HG03064 (cell line): ENCODE measurements around the gene BMP3.
A peak's percentile ranks its signal among the peaks of the same experiment; 100 is the strongest.
"Not testable (repeated sequence)": the region's sequence is repeated elsewhere in the genome, so short reads cannot be mapped to it uniquely, and the experiment has no call there.

Experiments
- ATAC-seq: cut with Tn5 transposase; IDR thresholded peaks from one replicate; pipeline ENCODE4 v1.9.1; 2021; ENCODE audit warnings: low read depth; ENCODE audit not compliant: unreplicated experiment

BMP3 gene

GRCh38 chr4:81030061-81030980 lies at the start of gene BMP3:
Gene BMP3, plus strand, starts transcription at chr4:81030708. Its CDS starts 577 bp downstream, at chr4:81031285.
- no peak for ATAC-seq

- ATAC-seq, result no peak
These were observed 44.5 kb upstream of the BMP3 start for GRCh38 chr4:80986011-80986410.

- no peak for ATAC-seq
These were observed 40.5 kb upstream of the BMP3 start for GRCh38 chr4:80989921-80990544.

DNA sequence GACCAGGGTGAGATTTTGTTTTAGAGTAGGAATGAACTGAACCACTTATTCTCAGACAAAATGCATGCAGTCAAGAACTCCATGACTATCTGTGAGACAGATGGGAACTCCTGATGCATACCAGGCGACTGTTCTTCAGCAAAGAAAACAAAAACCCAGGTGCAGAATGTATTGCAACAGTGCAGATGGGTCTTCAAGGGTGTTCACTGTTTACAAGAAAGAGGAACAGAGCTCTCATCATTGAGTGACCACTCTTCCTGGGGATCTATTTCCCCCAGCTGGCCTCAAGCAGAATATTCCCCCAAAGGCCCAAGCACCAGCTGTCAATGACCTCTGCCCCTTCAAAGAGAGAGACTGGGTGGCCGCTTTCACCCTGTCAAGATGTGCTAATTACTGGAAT lies 39.7 kb upstream of the BMP3 start:
- no peak for ATAC-seq

DNA sequence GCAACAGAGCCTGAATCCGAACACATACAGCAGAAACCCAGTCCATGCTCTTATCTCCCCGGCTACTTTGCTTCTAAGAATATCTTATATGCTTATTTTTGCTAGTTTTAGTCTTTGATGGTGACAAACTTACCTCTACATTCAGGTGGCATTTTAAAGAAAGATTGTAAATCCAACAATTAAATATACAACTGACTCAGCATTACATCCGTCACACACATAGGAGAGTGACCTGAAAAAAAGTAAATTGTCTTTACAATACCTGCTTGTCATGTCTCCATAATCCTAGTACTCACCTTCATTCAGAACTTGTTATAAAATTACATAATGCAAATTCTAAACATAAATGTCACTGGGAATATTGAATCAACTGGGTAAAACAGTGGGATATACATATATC lies 30.6 kb upstream of the BMP3 start:
- no peak for ATAC-seq

GRCh38 chr4:81003597-81004111 lies 26.9 kb upstream of the BMP3 start:
- ATAC-seq, result peak; percentile 97

GRCh38 chr4:81007417-81007816 lies 23.1 kb upstream of the BMP3 start:
- ATAC-seq, result no peak

DNA sequence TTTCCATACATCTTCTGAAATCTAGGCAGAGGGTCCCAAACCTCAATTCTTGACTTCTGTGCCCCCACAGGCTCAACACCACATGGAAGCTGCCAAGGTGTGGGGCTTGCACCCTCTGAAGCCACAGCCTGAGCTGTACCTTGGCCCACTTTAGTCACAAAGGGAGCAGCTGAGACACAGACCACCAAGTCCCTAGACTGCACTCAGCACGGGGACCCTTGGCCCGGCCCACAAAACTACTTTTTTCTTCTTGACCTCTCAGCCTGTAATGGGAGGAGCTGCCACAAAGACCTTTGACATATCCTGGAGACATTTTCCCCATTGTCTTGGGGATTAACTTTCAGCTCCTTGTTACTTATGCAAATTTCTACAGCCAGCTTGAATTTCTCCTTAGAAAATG lies 13.9 kb upstream of the BMP3 start:
- ATAC-seq, result not testable (repeated sequence)

- ATAC-seq, result no peak
These were observed 11.5 kb upstream of the BMP3 start for GRCh38 chr4:81019006-81019405.

GRCh38 chr4:81021142-81021944 lies 9.2 kb upstream of the BMP3 start:
- ATAC-seq, result no peak

DNA sequence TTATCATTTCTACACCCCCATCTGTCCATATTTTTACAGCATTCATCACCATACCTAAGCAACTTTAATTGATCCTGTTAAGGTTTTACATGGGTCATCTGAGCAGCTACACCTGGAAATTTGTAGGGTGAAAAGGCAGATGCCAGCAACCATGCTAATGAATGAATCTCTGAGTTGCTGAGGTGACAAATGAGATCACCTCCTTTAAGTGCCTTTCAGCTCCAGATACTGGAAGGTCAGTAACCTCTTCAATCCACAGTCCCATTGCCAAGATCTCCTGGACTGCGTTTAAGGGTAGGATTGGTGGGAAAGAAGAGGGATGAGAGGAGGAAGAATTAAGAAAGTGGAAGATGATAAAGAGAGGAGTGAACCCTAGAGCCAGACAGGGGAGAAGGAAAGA lies 8.5 kb upstream of the BMP3 start:
- ATAC-seq, result no peak

DNA sequence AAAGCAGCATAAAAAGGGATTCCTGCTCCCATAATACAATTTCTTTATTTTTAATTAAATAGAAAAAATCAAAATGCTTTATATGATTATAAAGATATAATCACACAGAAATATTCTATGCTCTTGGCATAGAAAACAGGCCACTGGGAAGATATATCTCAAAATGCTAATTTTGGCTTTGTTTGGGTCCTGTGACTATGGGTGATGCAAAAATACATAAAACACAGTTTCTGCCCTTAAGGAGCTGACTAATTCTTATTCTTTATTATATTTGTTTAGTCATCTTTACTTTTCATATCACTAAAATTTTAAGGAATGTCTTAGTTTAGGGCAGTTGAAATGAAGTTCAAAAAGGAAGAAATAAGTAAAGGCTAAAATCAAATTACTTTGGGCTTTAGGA lies 7.0 kb upstream of the BMP3 start:
- no peak for ATAC-seq

DNA sequence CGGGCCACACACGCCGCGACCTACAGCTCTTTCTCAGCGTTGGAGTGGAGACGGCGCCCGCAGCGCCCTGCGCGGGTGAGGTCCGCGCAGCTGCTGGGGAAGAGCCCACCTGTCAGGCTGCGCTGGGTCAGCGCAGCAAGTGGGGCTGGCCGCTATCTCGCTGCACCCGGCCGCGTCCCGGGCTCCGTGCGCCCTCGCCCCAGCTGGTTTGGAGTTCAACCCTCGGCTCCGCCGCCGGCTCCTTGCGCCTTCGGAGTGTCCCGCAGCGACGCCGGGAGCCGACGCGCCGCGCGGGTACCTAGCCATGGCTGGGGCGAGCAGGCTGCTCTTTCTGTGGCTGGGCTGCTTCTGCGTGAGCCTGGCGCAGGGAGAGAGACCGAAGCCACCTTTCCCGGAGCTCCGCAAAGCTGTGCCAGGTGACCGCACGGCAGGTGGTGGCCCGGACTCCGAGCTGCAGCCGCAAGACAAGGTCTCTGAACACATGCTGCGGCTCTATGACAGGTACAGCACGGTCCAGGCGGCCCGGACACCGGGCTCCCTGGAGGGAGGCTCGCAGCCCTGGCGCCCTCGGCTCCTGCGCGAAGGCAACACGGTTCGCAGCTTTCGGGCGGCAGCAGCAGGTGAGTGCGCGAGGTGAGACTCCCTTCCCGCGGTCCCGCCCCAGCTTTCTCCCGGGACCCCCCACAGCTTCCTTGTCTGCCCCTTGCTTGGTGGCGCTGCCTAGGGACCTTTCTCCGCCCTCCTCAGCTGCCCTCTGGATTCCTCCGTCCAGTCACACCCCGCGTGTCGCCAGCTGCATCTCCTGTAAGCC lies 678 bp downstream of the BMP3 start:
- no peak for ATAC-seq

- no peak for ATAC-seq
These were observed 1.5 kb downstream of the BMP3 start for GRCh38 chr4:81031796-81032551.

GRCh38 chr4:81032771-81033684 lies 2.5 kb downstream of the BMP3 start:
- no peak for ATAC-seq

- ATAC-seq, result no peak
These were observed 8.3 kb downstream of the BMP3 start for GRCh38 chr4:81038636-81039350.

- ATAC-seq, result no peak
These were observed 9.0 kb downstream of the BMP3 start for GRCh38 chr4:81039351-81039972.
